Loucy (cell line): Measurements from ENCODE around the gene PLSCR5.

Experiments
- H2AFZ ChIP-seq: fragments of 200-600 bp; sonication (generic); 2 replicates; pipeline ENCODE4 v1.6.0; 2016; ENCODE audit warnings: antibody characterized with exemption, mild to moderate bottlenecking, low read length, moderate library complexity
- H3F3A ChIP-seq: fragments of 200-600 bp; 2 replicates; pipeline ENCODE4 v1.6.0; 2016; ENCODE audit warnings: antibody characterized with exemption, low read depth, mild to moderate bottlenecking
- H3K27me3 ChIP-seq: fragments of 200-600 bp; sonication (generic); 2 replicates; pipeline ENCODE4 v1.6.1; 2014; ENCODE audit warnings: low read length, mild to moderate bottlenecking; ENCODE audit not compliant: insufficient read depth, poor library complexity, severe bottlenecking
- H3K36me3 ChIP-seq: fragments of 200-600 bp; sonication (generic); 2 replicates; pipeline ENCODE4 v1.6.1; 2016; ENCODE audit warnings: low read length; ENCODE audit not compliant: insufficient read depth
- H3K4me1 ChIP-seq: fragments of 200-600 bp; sonication (generic); 2 replicates; pipeline ENCODE4 v1.5.1; 2014; ENCODE audit warnings: low read length, mild to moderate bottlenecking; ENCODE audit not compliant: insufficient read depth, poor library complexity, severe bottlenecking
- H3K4me2 ChIP-seq: fragments of 200-600 bp; sonication (generic); 2 replicates; pipeline ENCODE4 v1.6.0; 2014; ENCODE audit warnings: antibody characterized with exemption, low read length, low read depth, mild to moderate bottlenecking; ENCODE audit not compliant: poor library complexity, severe bottlenecking
- H3K4me3 ChIP-seq: fragments of 200-600 bp; sonication (generic); 2 replicates; pipeline ENCODE4 v1.5.1; 2014; ENCODE audit warnings: low read length, mild to moderate bottlenecking, mixed read lengths; ENCODE audit not compliant: poor library complexity, severe bottlenecking
- H3K79me2 ChIP-seq: fragments of 200-600 bp; sonication (generic); 2 replicates; pipeline ENCODE4 v1.6.1; 2014; ENCODE audit warnings: low read length; ENCODE audit not compliant: insufficient read depth
- H3K9ac ChIP-seq: fragments of 200-600 bp; sonication (generic); 2 replicates; pipeline ENCODE4 v1.6.0; 2014; ENCODE audit warnings: mild to moderate bottlenecking, low read depth, low read length, moderate library complexity; ENCODE audit not compliant: poor library complexity, severe bottlenecking
- H3K9me2 ChIP-seq: fragments of 200-600 bp; sonication (generic); replicated peaks from 2 replicates; pipeline ENCODE4 v1.6.1; 2016; ENCODE audit warnings: low read depth, low read length, mixed read lengths
- H3K9me3 ChIP-seq: fragments of 200-600 bp; sonication (generic); 2 replicates; pipeline ENCODE4 v1.6.1; 2014; ENCODE audit warnings: mild to moderate bottlenecking, antibody characterized with exemption, low read length, low read depth; ENCODE audit not compliant: insufficient read depth
- H4K20me1 ChIP-seq: fragments of 200-600 bp; sonication (generic); 2 replicates; pipeline ENCODE4 v1.6.0; 2014; ENCODE audit warnings: antibody characterized with exemption, low read length, mild to moderate bottlenecking; ENCODE audit not compliant: insufficient read depth, poor library complexity, severe bottlenecking
- CTCF ChIP-seq: fragments of 200-600 bp; sonication (generic); conservative IDR thresholded peaks from 2 replicates; pipeline ENCODE4 v1.5.1; 2014; ENCODE audit warnings: mild to moderate bottlenecking, antibody characterized with exemption, low read length
- EZH2phosphoT487 ChIP-seq: fragments of 200-600 bp; IDR thresholded peaks from 2 replicates; pipeline ENCODE4 v1.6.1; 2018; ENCODE audit warnings: antibody characterized with exemption, mild to moderate bottlenecking, moderate library complexity, borderline replicate concordance

PLSCR5 gene

DNA sequence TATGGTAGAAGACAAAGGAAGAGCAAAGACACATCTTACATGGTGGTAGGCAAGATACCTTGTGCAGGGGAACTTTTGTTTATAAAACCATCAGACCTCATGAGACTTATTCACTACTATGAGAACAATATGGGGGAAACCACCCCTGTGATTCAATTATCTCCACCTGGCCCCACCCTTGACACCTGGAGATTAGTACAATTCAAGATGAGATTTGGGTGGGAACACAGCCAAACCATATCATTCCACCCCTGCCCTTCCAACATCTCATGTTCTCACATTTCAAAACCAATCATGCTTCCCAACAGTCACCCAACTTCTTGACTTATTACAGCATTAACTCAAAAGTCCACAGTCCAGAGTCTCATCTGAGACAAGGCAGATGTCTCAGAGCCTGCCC is 39.0 kb downstream of the PLSCR5 start:
- Histone ChIP-seq H3F3A (no peaks in the 10 kb centered on the region), H2AFZ (no peak overlapping the region), H3K36me3 (no peaks in the 10 kb centered on the region), H3K9me3 (no peaks in the 10 kb centered on the region), H3K9ac (no peak overlapping the region), H3K79me2 (no peaks in the 10 kb centered on the region), H4K20me1 (no peaks in the 10 kb centered on the region), H3K4me2 (no peak overlapping the region), H3K4me1 (no peaks in the 10 kb centered on the region), H3K9me2 (no peaks in the 10 kb centered on the region), H3K27me3 (no peaks in the 10 kb centered on the region), H3K4me3 (no peak overlapping the region)
- no peak for TF ChIP-seq CTCF
- TF ChIP-seq EZH2phosphoT487 = no peak

DNA sequence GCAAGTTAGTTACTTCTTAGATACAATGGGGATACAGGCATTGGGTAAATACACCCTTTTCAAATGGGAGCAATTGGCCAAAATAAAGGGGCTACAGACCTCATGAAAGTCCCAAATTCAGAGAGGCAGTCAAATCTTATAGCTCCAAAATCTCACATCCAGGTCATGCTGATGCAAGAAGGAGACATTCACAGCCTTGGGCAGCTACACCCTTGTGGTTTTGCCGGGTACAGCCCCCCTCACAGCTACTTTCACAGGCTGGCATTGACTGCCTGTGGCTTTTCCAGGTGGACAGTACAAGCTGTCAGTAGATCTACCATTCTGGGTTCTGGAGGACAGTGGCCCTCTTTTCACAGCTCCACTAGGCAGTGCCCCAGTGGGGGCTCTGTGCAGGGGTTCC is 43.3 kb downstream of the PLSCR5 start:
- H3K4me3 ChIP-seq = no peak overlapping the region
- H3K79me2 ChIP-seq = no peaks in the 10 kb centered on the region
- H3K27me3 ChIP-seq = no peaks in the 10 kb centered on the region
- H3K9me2 ChIP-seq = no peaks in the 10 kb centered on the region
- no peak for TF ChIP-seq EZH2phosphoT487
- no peak for TF ChIP-seq CTCF
- H3K4me1 ChIP-seq = no peaks in the 10 kb centered on the region
- H4K20me1 ChIP-seq = no peaks in the 10 kb centered on the region
- H3K9me3 ChIP-seq = no peaks in the 10 kb centered on the region
- H2AFZ ChIP-seq = no peak overlapping the region
- H3K9ac ChIP-seq = no peak overlapping the region
- no peaks in the 10 kb centered on the region for H3K36me3 ChIP-seq
- no peak overlapping the region for H3K4me2 ChIP-seq
- H3F3A ChIP-seq = no peaks in the 10 kb centered on the region

- no peaks in the 10 kb centered on the region for H3K79me2 ChIP-seq
- no peak for TF ChIP-seq CTCF
- TF ChIP-seq EZH2phosphoT487 = no peak
- H3K9me3 ChIP-seq = no peaks in the 10 kb centered on the region
- H3K4me2 ChIP-seq = no peak overlapping the region
- H2AFZ ChIP-seq = no peak overlapping the region
- no peak overlapping the region for H3K9ac ChIP-seq
- no peaks in the 10 kb centered on the region for H3K9me2 ChIP-seq
- no peaks in the 10 kb centered on the region for H3K27me3 ChIP-seq
- no peaks in the 10 kb centered on the region for H4K20me1 ChIP-seq
- H3K4me3 ChIP-seq = no peak overlapping the region
- no peaks in the 10 kb centered on the region for H3K36me3 ChIP-seq
- H3K4me1 ChIP-seq = no peaks in the 10 kb centered on the region
- no peaks in the 10 kb centered on the region for H3F3A ChIP-seq
Measured at GRCh38 chr3:146561463-146561862, 43.7 kb downstream of the PLSCR5 start.
